ENCODE results near the gene MMEL1. TPM values are rescaled to one million over a fixed set of nuclear protein-coding genes. Genes with fewer than 3 reads are reported as not detected.

MMEL1 gene
- total RNA-seq, 1 experiment from 2014 or later = not detected

DNA sequence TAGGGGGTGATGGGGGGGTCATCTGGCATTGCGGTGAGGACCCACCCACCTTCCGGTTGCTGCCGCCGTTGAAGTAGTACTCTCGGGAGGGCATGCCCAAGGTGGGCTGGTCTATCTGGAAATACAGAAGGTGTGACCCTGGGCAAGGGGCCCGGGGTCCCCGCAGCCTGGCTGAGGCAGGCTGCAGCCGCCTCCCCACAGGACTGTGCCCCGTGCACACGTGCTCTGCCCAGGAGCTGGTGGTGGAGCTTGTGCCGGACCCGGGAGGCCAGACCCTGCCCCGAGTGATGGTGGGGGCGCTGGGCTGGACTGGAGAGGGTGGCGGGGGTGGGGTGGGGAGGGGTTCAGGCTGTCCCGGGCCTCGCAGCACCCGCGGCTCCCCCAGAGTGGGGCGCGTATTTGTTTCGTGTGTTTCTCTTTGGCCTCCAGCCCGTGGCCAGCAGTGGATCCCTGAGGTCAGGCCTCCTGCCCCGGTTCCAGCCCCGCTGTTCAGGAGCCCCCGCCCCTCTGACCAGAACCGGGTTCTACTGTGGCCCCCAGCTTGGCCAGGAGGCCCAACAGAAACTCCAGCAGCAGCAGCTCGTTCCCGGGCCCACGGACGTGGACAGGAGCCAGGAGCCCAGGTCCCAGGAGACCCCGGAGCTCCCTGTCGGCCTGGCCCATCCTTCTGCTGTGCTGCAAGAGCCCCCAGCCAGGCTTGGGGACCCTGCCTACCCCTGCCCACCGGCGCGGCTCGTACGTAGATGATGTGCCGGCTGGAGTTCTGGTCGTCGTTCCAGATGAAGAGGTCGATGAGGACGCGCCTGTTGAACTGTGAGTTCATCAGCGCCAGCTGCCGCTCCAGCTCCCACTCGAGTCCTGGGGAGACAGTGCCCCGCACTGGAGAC lies 27.1 kb downstream of the MMEL1 start:
- BruUV-seq (replicated peaks) = no TSS peak

DNA sequence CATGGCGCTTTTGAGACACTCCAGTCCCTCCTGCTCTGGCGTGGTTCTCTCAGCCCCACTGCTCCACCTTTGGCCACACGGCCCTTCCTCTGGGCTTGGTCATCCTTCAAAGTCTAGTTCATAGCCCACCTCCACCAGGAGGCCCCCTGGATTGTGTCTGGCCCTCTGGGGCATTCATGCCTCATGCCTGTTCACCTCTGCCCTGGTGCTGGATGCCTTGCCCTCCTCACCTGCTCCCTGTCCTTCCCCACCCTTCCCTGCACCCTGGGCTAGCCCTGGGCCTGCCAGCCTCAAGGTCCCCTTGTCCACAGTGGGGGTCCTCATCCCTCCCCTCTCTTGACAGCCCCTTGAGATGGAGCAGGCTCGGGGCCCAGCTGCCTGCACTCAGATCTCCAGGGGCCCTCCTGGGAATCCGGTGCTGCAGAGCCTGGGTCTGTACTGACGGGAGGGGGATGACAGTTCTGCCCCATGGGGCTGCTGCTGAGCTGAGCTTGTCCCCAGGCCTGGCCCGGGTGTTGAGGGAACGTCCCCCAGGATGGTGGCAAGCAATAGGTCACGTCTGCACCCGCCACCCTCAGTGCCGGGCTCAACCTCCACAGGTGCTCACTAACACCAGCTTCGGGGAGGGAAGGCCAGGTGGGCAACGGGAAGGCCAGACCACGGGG lies 27.8 kb downstream of the MMEL1 start:
- TF ChIP-seq EZH2 (IDR thresholded peaks at IDR 0.05; ENCODE audit: low read length, unreplicated experiment) (no peak), EZH2phosphoT487 (IDR thresholded peaks at IDR 0.05; ENCODE audit: borderline replicate concordance, low read length) (no peak)
- TF ChIP-seq, protein P1, sequence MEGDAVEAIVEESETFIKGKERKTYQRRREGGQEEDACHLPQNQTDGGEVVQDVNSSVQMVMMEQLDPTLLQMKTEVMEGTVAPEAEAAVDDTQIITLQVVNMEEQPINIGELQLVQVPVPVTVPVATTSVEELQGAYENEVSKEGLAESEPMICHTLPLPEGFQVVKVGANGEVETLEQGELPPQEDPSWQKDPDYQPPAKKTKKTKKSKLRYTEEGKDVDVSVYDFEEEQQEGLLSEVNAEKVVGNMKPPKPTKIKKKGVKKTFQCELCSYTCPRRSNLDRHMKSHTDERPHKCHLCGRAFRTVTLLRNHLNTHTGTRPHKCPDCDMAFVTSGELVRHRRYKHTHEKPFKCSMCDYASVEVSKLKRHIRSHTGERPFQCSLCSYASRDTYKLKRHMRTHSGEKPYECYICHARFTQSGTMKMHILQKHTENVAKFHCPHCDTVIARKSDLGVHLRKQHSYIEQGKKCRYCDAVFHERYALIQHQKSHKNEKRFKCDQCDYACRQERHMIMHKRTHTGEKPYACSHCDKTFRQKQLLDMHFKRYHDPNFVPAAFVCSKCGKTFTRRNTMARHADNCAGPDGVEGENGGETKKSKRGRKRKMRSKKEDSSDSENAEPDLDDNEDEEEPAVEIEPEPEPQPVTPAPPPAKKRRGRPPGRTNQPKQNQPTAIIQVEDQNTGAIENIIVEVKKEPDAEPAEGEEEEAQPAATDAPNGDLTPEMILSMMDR (conservative IDR thresholded peaks at IDR 0.05; ENCODE audit: low read depth, low read length) = no peak
- Histone ChIP-seq H3K79me2 (ENCODE audit: low read length) (no peaks in the 10 kb centered on the region), H3F3A (ENCODE audit: low read length, unreplicated experiment) (no peaks in the 10 kb centered on the region), H3K4me2 (ENCODE audit: low read length) (no peak overlapping the region), H3K27me3 (ENCODE audit: low read length) (peaks cover 3% of the 10 kb centered on the region; the same call in 1 of the 2 replicates), H2AFZ (ENCODE audit: low read length) (no peak overlapping the region), H3K36me3 (ENCODE audit: low read depth, low read length) (no peaks in the 10 kb centered on the region), H4K20me1 (ENCODE audit: low read length) (no peaks in the 10 kb centered on the region), H3K9ac (ENCODE audit: low read length) (no peak overlapping the region), H3K4me1 (ENCODE audit: insufficient read depth, low read length) (no peaks in the 10 kb centered on the region), H3K9me3 (ENCODE audit: low read length) (peaks cover 6% of the 10 kb centered on the region; the same call in 1 of the 2 replicates), H3K4me3 (ENCODE audit: low read length) (no peak overlapping the region), H3K27ac (ENCODE audit: low read length) (no peak overlapping the region), H3K9me2 (replicated peaks; ENCODE audit: low read length) (no peaks in the 10 kb centered on the region)
- ChIA-PET CTCF (no interaction called here), POLR2A (ENCODE audit: unreplicated experiment) (no interaction called here)
- ATAC-seq (no peak), DNase-seq (no peak)
- BruUV-seq (replicated peaks) = no TSS peak
- intact Hi-C loops (cut with micrococcal nuclease) = no loop called here

More for the DNA sequence above, 27.1 kb downstream of the MMEL1 start:
- H4K20me1 ChIP-seq (ENCODE audit: low read length) = no peaks in the 10 kb centered on the region
- ChIA-PET CTCF (no interaction called here), POLR2A (ENCODE audit: unreplicated experiment) (interaction anchor here (0.7 kb wide), 1 partner anchor 20 kb away, joined by 3 read pairs; the partner anchor contains the start of gene PRXL2B)
- H3K4me2 ChIP-seq (ENCODE audit: low read length) = no peak overlapping the region
- H3K9ac ChIP-seq (ENCODE audit: low read length) = no peak overlapping the region
- H3K36me3 ChIP-seq (ENCODE audit: low read depth, low read length) = no peaks in the 10 kb centered on the region
- H3K4me3 ChIP-seq (ENCODE audit: low read length) = no peak overlapping the region
- intact Hi-C loops (cut with micrococcal nuclease) = no loop called here
- ATAC-seq (no peak), DNase-seq (no peak)
- H3K9me2 ChIP-seq (replicated peaks; ENCODE audit: low read length) = no peaks in the 10 kb centered on the region
- peaks cover 3% of the 10 kb centered on the region; the same call in 1 of the 2 replicates for H3K27me3 ChIP-seq (ENCODE audit: low read length)
- H3K9me3 ChIP-seq (ENCODE audit: low read length) = peaks cover 3% of the 10 kb centered on the region; the same call in 1 of the 2 replicates
- TF ChIP-seq EZH2phosphoT487 (IDR thresholded peaks at IDR 0.05; ENCODE audit: borderline replicate concordance, low read length) = no peak
- TF ChIP-seq, protein P1 (conservative IDR thresholded peaks at IDR 0.05; ENCODE audit: low read depth, low read length) = no peak
- no peak for TF ChIP-seq EZH2 (IDR thresholded peaks at IDR 0.05; ENCODE audit: low read length, unreplicated experiment)
- H3K79me2 ChIP-seq (ENCODE audit: low read length) = no peaks in the 10 kb centered on the region
- no peaks in the 10 kb centered on the region for H3F3A ChIP-seq (ENCODE audit: low read length, unreplicated experiment)
- H3K27ac ChIP-seq (ENCODE audit: low read length) = no peak overlapping the region
- H2AFZ ChIP-seq (ENCODE audit: low read length) = no peak overlapping the region
- H3K4me1 ChIP-seq (ENCODE audit: insufficient read depth, low read length) = no peaks in the 10 kb centered on the region
